Gastroesophageal sphincter (tissue), 4 donors: ENCODE measurements around the gene SP2. TPM values are rescaled to one million over a fixed set of nuclear protein-coding genes. Genes with fewer than 3 reads are reported as not detected.
A peak's percentile ranks its signal among the peaks of the same experiment; 100 is the strongest.

Source experiments
- ATAC-seq: fragments of 150-250 bp; one replicate; pipeline ENCODE4 v1.9.1; 2016; ENCODE audit warnings: mild to moderate bottlenecking, moderate library complexity
- H3K27ac ChIP-seq, 4 donors: fragments of 200-600 bp; sonication (generic) in 3 of 4; 1 replicate in 3 of 4; 2 replicates in 1 of 4; pipeline ENCODE4 v1.5.1; 2016 to 2019
- H3K27me3 ChIP-seq: fragments of 200-600 bp; sonication (generic); one replicate; pipeline ENCODE4 v1.5.1; 2019
- H3K36me3 ChIP-seq, 2 donors: fragments of 200-600 bp; sonication (generic); one replicate each; pipeline ENCODE4 v1.5.1; 2019; ENCODE audit warnings: control low read depth in 1 of 2
- H3K4me1 ChIP-seq, 3 donors: fragments of 200-600 bp; sonication (generic); 1 replicate in 2 of 3; 2 replicates in 1 of 3; pipeline ENCODE4 v1.5.1; 2016 to 2019; ENCODE audit warnings: control low read depth in 2 of 3
- H3K4me3 ChIP-seq, 2 donors: fragments of 200-600 bp; sonication (generic); one replicate each; pipeline ENCODE4 v1.5.1; 2019; ENCODE audit warnings: mild to moderate bottlenecking in 1 of 2, moderate library complexity in 1 of 2
- H3K9me3 ChIP-seq, 3 donors: fragments of 200-600 bp; sonication (generic); one replicate each; pipeline ENCODE4 v1.5.1; 2017 to 2019; ENCODE audit warnings: control low read depth in 2 of 3
- CTCF ChIP-seq, 4 experiments: fragments of 200-600 bp in 2 of 4; fragments of 450-650 bp in 2 of 4; sonication (generic) in 1 of 4; IDR thresholded peaks; one replicate each; pipeline ENCODE4 v1.5.1; 2017 to 2019; ENCODE audit warnings: antibody characterized with exemption in 4 of 4, mild to moderate bottlenecking in 2 of 4, moderate library complexity in 2 of 4
- EP300 ChIP-seq: sonication (generic); formaldehyde crosslinking; IDR thresholded peaks from one replicate; pipeline ENCODE4 v1.6.1; 2017; ENCODE audit warnings: antibody characterized with exemption, mild to moderate bottlenecking
- POLR2A ChIP-seq, 2 donors: fragments of 450-650 bp; IDR thresholded peaks; one replicate each; pipeline ENCODE4 v1.6.1; 2017; ENCODE audit warnings: antibody characterized with exemption in 2 of 2, mild to moderate bottlenecking in 2 of 2, moderate library complexity in 1 of 2
- POLR2AphosphoS5 ChIP-seq: sonication (generic); formaldehyde crosslinking; IDR thresholded peaks from one replicate; pipeline ENCODE4 v1.6.1; 2017; ENCODE audit warnings: antibody characterized with exemption
- WGBS, 2 donors: methylation state at CpG; one replicate each; pipeline ENCODE4 v1.1.5; 2018; ENCODE audit warnings: low coverage in 1 of 2; 5-methylcytosine and 5-hydroxymethylcytosine counted together
- total RNA-seq, 4 donors: library from RNA; depleted of rRNA; stranded (reverse); fragments of >200 nt; gene quantifications; one replicate each; pipeline ENCODE4 v1.1.0, GENCODE V29; 2016

Gene SP2
- total RNA-seq, 4 donors from 2014 or later = 3.4 to 16.2 (median 10.0) TPM

GRCh38 chr17:47889734-47890529 lies 6.1 kb upstream of the SP2 start:
- no peaks in the 10 kb centered on the region for H3K9me3 ChIP-seq
- ATAC-seq = peak; percentile 85
- H3K4me3 ChIP-seq = no peak overlapping the region
- TF ChIP-seq POLR2AphosphoS5 (no peak), CTCF (IDR thresholded peaks at IDR 0.05) (peak in 3 of 4 experiments; percentile 93 to 97 (median 95))
- H3K27ac ChIP-seq = no peak overlapping the region
- peaks cover 0 to 16% (median 0%) of the 10 kb centered on the region in 3 donors for H3K4me1 ChIP-seq
- H3K36me3 ChIP-seq = no peaks in the 10 kb centered on the region
- WGBS, 2 donors = 22 to 25% methylated on average over 3 to 4 of the region's 11 CpGs
- peaks cover 2% of the 10 kb centered on the region for H3K27me3 ChIP-seq

DNA sequence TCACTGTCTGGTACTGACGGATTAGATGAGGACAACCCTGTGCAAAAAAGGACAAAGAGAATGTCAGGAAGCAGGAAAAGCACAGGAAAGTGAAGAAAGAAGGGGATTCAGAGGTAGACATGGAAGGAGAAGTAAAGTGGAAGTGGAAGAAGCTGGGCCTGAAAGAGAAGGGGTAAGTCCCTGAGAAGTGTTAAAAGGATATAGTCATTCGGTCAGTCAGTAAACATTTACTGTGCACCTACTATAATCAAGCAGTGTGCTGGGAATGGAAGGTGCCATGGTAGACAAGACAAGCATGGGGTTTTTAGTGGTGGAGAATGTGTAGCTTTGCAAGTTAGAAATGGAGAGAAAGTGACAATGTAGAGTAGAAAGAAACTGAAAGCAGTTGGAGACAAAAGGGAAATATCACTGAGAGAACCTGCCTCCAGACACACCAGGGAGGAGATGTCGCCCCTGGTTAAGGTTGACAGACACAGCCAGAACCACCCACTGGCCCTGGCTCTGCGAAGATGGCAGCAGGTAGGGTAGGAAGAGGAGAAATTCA lies 4.4 kb upstream of the SP2 start:
- Histone ChIP-seq H3K9me3 (no peaks in the 10 kb centered on the region), H3K4me1 (peaks cover 0 to 19% (median 0%) of the 10 kb centered on the region in 3 donors), H3K27ac (no peak overlapping the region), H3K4me3 (no peak overlapping the region), H3K27me3 (no peaks in the 10 kb centered on the region), H3K36me3 (no peaks in the 10 kb centered on the region)
- TF ChIP-seq CTCF (IDR thresholded peaks at IDR 0.05) (no peak), POLR2A (IDR thresholded peaks at IDR 0.05) (no peak), EP300 (no peak), POLR2AphosphoS5 (no peak)
- ATAC-seq = no peak
- WGBS, 2 donors = 69% methylated on average over 4 of the region's 4 CpGs; no CpG with 5 or more reads in 1 of the 2 donors

DNA sequence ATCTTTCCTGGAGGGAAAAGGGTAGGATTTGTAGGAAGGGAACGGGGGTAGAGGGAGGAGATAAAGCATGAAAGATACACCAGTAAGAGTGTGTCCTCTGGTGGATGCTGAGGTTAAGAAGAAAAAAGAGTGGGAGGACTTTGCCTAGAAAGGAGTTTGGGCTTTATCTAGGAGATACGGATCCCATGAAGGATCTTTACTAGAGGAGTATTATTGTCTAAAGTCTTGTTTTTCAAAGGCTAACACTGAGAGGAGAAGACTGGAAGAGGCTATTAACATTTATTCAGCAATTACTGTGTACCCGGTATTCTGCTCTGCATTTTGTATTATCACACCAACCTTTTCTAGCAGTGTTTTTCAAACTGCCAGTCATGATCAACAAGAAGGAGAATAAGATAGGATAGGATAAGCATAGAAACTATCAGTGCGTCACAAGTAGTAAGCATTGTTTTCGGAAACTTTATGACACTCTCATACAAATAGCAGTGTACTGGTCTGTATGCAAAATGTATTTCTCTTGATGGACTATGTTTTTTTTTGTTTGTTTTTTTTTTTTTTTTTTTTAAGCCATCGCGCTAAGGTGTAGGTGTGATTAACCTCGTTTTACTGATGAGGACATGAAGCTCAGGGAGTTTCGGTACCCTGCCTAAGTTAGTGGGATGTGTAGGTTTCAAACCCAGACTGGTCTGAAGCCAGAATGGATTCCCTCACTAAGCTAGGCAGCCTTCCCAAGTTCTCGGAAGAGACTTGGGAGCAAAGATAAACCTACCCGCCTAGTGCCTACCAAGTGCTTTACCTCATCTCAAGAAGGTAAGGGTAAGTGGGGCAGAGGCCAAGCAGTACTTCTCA lies 1.3 kb upstream of the SP2 start:
- H3K4me3 ChIP-seq = peak overlapping the region; percentile 84 to 86
- no peaks in the 10 kb centered on the region for H3K9me3 ChIP-seq
- no peak for ATAC-seq
- peaks cover 0 to 3% of the 10 kb centered on the region in 2 donors for H3K36me3 ChIP-seq
- H3K27ac ChIP-seq = peak overlapping the region; percentile 87 to 99 (median 97)
- 34 to 45% methylated on average over 9 to 11 of the region's 11 CpGs for WGBS, 2 donors
- TF ChIP-seq CTCF (IDR thresholded peaks at IDR 0.05) (no peak), POLR2AphosphoS5 (no peak), POLR2A (IDR thresholded peaks at IDR 0.05) (no peak), EP300 (no peak)
- no peaks in the 10 kb centered on the region for H3K27me3 ChIP-seq
- H3K4me1 ChIP-seq = peaks cover 3 to 47% (median 15%) of the 10 kb centered on the region in 3 donors

DNA sequence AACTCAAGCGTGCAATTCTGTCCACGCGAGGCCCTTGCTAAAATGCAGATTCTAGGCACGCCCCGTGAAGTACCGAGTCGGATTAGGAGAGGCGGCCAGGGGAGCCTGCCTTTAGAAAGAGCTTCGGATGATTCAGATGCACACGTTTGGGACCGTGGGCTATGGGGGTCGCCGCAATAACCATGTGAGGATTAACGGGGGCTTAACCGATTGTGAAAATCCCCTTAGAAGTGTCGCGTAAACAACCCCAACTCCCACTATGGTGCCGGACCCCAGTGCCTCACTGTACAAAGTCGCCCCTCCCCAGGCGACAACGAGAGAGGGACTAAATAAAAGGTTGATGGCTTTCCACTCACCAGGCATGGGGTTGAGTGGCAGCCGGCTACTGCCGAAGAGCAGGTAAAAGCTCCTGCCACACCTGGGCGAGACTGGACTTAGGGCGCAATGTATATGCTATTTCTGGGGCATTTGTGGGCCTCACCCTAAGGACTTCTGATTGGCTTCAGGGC lies 635 bp upstream of the SP2 start:
- H3K27ac ChIP-seq = peak overlapping the region; percentile 87 to 99 (median 97)
- WGBS, 2 donors = 0% methylated on average over 3 to 13 of the region's 25 CpGs
- TF ChIP-seq EP300 (no peak), POLR2A (IDR thresholded peaks at IDR 0.05) (peak; percentile 53 to 68)
- ATAC-seq = peak; percentile 4
- peaks cover 0 to 10% of the 10 kb centered on the region in 2 donors for H3K36me3 ChIP-seq
- peak overlapping the region; percentile 84 to 86 for H3K4me3 ChIP-seq
- peaks cover 3 to 52% (median 16%) of the 10 kb centered on the region in 3 donors for H3K4me1 ChIP-seq
- no peaks in the 10 kb centered on the region for H3K9me3 ChIP-seq
- H3K27me3 ChIP-seq = no peaks in the 10 kb centered on the region
